Measurements from ENCODE around the gene MICAL2.

GRCh38 chr11:12101318-12101717, 9.1 kb upstream of the MICAL2 start:
- no peak for TF ChIP-seq CTCF (IDR thresholded peaks at IDR 0.05)
- no peak for TF ChIP-seq ZFX (IDR thresholded peaks at IDR 0.05; ENCODE audit: borderline replicate concordance)

All from 22Rv1 (cell line).